ENCODE measurements around the gene VAV2.
A peak's percentile ranks its signal among the peaks of the same experiment; 100 is the strongest.

Gene VAV2

DNA sequence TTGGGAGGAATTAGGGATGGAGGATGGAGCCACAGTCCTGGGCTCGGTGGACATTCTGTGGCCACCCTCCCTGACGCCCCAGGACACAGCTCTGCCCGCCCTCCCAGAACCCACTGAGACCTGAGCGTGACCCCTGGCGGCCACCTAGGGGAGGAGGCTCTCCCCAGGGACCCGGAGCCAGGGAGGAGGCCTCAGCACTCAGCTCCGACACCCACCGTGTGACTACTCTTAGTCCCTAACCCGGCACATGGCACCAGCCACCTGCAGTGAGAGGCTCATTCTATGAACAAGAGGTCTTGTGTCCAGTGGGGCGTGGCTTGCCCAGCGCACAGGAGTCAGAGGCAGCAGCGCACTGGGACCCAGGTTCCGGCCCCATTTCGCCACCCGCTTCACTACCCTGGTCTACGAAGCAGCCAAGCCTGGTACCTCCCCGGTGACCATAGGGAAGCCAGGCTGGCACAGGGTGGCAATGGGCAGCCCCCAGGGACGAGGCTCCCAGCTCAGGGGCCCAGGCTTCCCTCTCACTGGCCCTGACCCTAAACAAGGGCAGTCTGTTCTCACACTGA is 264.2 kb downstream of the VAV2 start:
- DNase-seq = no peak
- Histone ChIP-seq H3K4me1 (ENCODE audit: control extremely low read depth in 1 of 4, control insufficient read depth in 4 of 4, insufficient read depth in 4 of 4, low read length in 3 of 4) (peaks cover 0 to 10% (median 6%) of the 10 kb centered on the region in 4 experiments), H3K9me3 (ENCODE audit: control extremely low read depth in 1 of 5, control insufficient read depth in 4 of 5, insufficient read depth in 2 of 5, low read depth in 1 of 5, low read length in 4 of 5) (no peaks in the 10 kb centered on the region), H3K27me3 (replicated peaks in 2 of 5; ENCODE audit: control insufficient read depth in 4 of 5, insufficient read depth in 5 of 5, low read length in 4 of 5) (no peaks in the 10 kb centered on the region), H3K27ac (ENCODE audit: insufficient read depth in 1 of 2, low read depth in 1 of 2, low read length in 2 of 2, poor library complexity in 1 of 2, severe bottlenecking in 2 of 2) (no peak overlapping the region), H3K36me3 (ENCODE audit: control insufficient read depth in 4 of 4, insufficient read depth in 4 of 4, low read length in 3 of 4) (no peaks in the 10 kb centered on the region), H3K4me3 (ENCODE audit: control insufficient read depth in 1 of 7, extremely low read depth in 1 of 7, insufficient read depth in 4 of 7, low read depth in 2 of 7, low read length in 6 of 7) (no peak overlapping the region)
- WGBS (ENCODE audit: insufficient coverage) = 93% methylated on average over 17 of the region's 18 CpGs
- ChIA-PET POLR2A (no interaction called here), CTCF (interaction anchor here (1.1 to 4.2 kb wide), 12 partner anchors 10 to 241 kb away, joined by 3 to 39 read pairs (median 6); partner anchors contain the start of genes ADAMTSL2 and SARDH)

GRCh38 chr9:133727277-133727875 is 264.7 kb downstream of the VAV2 start:
- Histone ChIP-seq H3K9me3 (ENCODE audit: control extremely low read depth in 1 of 5, control insufficient read depth in 4 of 5, insufficient read depth in 2 of 5, low read depth in 1 of 5, low read length in 4 of 5) (no peaks in the 10 kb centered on the region), H3K36me3 (ENCODE audit: control insufficient read depth in 4 of 4, insufficient read depth in 4 of 4, low read length in 3 of 4) (no peaks in the 10 kb centered on the region), H3K27ac (ENCODE audit: insufficient read depth in 1 of 2, low read depth in 1 of 2, low read length in 2 of 2, poor library complexity in 1 of 2, severe bottlenecking in 2 of 2) (no peak overlapping the region), H3K4me1 (ENCODE audit: control extremely low read depth in 1 of 4, control insufficient read depth in 4 of 4, insufficient read depth in 4 of 4, low read length in 3 of 4) (peaks cover 0 to 10% (median 6%) of the 10 kb centered on the region in 4 experiments), H3K27me3 (replicated peaks in 2 of 5; ENCODE audit: control insufficient read depth in 4 of 5, insufficient read depth in 5 of 5, low read length in 4 of 5) (no peaks in the 10 kb centered on the region), H3K4me3 (ENCODE audit: control insufficient read depth in 1 of 7, extremely low read depth in 1 of 7, insufficient read depth in 4 of 7, low read depth in 2 of 7, low read length in 6 of 7) (no peak overlapping the region)
- DNase-seq = no peak
- WGBS (ENCODE audit: insufficient coverage) = 83% methylated on average over 10 of the region's 10 CpGs
- ChIA-PET CTCF (interaction anchor here (0.7 to 4.2 kb wide), 16 partner anchors 10 to 266 kb away, joined by 3 to 39 read pairs (median 4); partner anchors contain the start of genes ADAMTSL2 and SARDH), POLR2A (no interaction called here)

DNA sequence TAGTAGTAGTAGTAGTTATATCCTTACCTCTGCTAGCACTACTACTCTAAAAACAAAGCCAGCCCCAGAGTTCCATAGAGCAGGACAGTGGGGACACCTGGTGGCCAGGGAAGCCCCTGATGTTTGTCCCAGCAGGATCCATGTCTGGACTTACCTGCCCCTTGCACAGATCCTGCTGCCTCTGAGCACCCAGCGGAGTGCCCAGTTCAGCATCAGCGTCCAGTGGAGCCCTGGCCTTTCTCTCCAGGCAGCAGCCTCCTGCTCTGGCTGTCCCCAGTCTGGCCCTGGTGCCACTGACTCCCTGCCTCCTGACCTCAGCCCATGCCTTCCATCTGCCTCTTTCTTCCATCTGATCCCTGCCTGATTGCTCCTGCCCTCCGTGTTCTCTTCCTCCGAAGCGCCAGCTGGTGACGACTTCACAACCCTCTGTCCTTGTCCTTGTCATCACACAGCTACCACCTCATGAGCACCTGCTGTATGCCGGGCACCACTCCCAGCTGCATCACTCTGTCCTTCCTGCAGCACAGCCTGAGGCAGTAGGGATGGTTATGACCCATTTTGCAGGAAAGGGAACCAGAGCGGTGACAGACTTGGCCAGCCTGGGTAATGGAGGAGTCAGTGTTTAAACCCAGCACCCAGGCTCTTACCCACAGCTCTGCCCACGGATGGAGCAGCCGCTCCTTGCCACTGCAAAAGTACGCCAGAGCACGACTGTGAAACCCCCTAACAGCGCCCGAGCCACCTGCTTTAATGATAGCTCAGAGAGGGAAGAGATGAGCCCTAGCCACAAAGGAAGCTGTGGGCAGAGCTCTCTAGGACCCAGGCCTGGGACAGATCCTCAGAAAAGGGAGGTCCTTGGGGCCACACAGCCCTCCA is 265.5 kb downstream of the VAV2 start:
- CTCF ChIA-PET = interaction anchor here (0.7 to 4.2 kb wide), 17 partner anchors 9 to 267 kb away, joined by 3 to 39 read pairs (median 4); partner anchors contain the start of genes ADAMTSL2 and SARDH
- peak; percentile 42 to 73 (median 65) for DNase-seq
- Histone ChIP-seq H3K27ac (ENCODE audit: insufficient read depth in 1 of 2, low read depth in 1 of 2, low read length in 2 of 2, poor library complexity in 1 of 2, severe bottlenecking in 2 of 2) (no peak overlapping the region), H3K4me1 (ENCODE audit: control extremely low read depth in 1 of 4, control insufficient read depth in 4 of 4, insufficient read depth in 4 of 4, low read length in 3 of 4) (peaks cover 0 to 10% (median 6%) of the 10 kb centered on the region in 4 experiments), H3K27me3 (replicated peaks in 2 of 5; ENCODE audit: control insufficient read depth in 4 of 5, insufficient read depth in 5 of 5, low read length in 4 of 5) (no peaks in the 10 kb centered on the region), H3K36me3 (ENCODE audit: control insufficient read depth in 4 of 4, insufficient read depth in 4 of 4, low read length in 3 of 4) (no peaks in the 10 kb centered on the region), H3K9me3 (ENCODE audit: control extremely low read depth in 1 of 5, control insufficient read depth in 4 of 5, insufficient read depth in 2 of 5, low read depth in 1 of 5, low read length in 4 of 5) (no peaks in the 10 kb centered on the region), H3K4me3 (ENCODE audit: control insufficient read depth in 1 of 7, extremely low read depth in 1 of 7, insufficient read depth in 4 of 7, low read depth in 2 of 7, low read length in 6 of 7) (no peak overlapping the region)
- POLR2A ChIA-PET = no interaction called here
- WGBS (ENCODE audit: insufficient coverage) = 83% methylated on average over 14 of the region's 14 CpGs

DNA sequence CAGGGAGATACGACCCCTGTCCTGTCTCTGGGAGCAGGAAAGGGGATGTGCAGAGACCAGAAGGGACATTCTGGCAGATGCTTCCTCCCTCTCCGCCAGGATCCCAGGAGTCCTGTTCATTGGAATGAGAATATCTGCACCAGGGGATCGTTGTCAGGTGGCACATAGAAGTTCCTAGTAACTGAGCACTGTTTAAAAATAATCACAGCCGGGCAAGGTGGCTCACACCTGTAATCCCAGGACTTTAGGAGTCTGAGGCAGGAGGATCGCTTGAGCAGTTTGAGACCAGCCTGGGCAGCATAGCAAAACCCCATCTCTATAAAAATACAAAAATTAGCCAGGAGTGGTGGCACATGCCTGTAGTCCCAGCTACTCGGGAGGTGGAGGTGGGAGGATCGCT is 266.2 kb downstream of the VAV2 start:
- H3K27me3 ChIP-seq (replicated peaks in 2 of 5; ENCODE audit: control insufficient read depth in 4 of 5, insufficient read depth in 5 of 5, low read length in 4 of 5) = no peaks in the 10 kb centered on the region
- ChIA-PET CTCF (interaction anchor here (1.1 to 4.2 kb wide), 4 partner anchors 13 to 217 kb away, joined by 3 to 39 read pairs (median 9); partner anchors contain the start of genes ADAMTSL2 and SARDH), POLR2A (no interaction called here)
- H3K27ac ChIP-seq (ENCODE audit: insufficient read depth in 1 of 2, low read depth in 1 of 2, low read length in 2 of 2, poor library complexity in 1 of 2, severe bottlenecking in 2 of 2) = no peak overlapping the region
- no peak overlapping the region for H3K4me3 ChIP-seq (ENCODE audit: control insufficient read depth in 1 of 7, extremely low read depth in 1 of 7, insufficient read depth in 4 of 7, low read depth in 2 of 7, low read length in 6 of 7)
- H3K9me3 ChIP-seq (ENCODE audit: control extremely low read depth in 1 of 5, control insufficient read depth in 4 of 5, insufficient read depth in 2 of 5, low read depth in 1 of 5, low read length in 4 of 5) = no peaks in the 10 kb centered on the region
- 87% methylated on average over 5 of the region's 7 CpGs for WGBS (ENCODE audit: insufficient coverage)
- no peaks in the 10 kb centered on the region for H3K36me3 ChIP-seq (ENCODE audit: control insufficient read depth in 4 of 4, insufficient read depth in 4 of 4, low read length in 3 of 4)
- peaks cover 0 to 10% (median 6%) of the 10 kb centered on the region in 4 experiments for H3K4me1 ChIP-seq (ENCODE audit: control extremely low read depth in 1 of 4, control insufficient read depth in 4 of 4, insufficient read depth in 4 of 4, low read length in 3 of 4)
- DNase-seq = no peak

GRCh38 chr9:133718563-133719315 is 273.4 kb downstream of the VAV2 start:
- WGBS (ENCODE audit: insufficient coverage) = 93% methylated on average over 10 of the region's 15 CpGs
- Histone ChIP-seq H3K9me3 (ENCODE audit: control extremely low read depth in 1 of 5, control insufficient read depth in 4 of 5, insufficient read depth in 2 of 5, low read depth in 1 of 5, low read length in 4 of 5) (no peaks in the 10 kb centered on the region), H3K4me1 (ENCODE audit: control extremely low read depth in 1 of 4, control insufficient read depth in 4 of 4, insufficient read depth in 4 of 4, low read length in 3 of 4) (no peaks in the 10 kb centered on the region), H3K4me3 (ENCODE audit: control insufficient read depth in 1 of 7, extremely low read depth in 1 of 7, insufficient read depth in 4 of 7, low read depth in 2 of 7, low read length in 6 of 7) (no peak overlapping the region), H3K36me3 (ENCODE audit: control insufficient read depth in 4 of 4, insufficient read depth in 4 of 4, low read length in 3 of 4) (no peaks in the 10 kb centered on the region), H3K27ac (ENCODE audit: insufficient read depth in 1 of 2, low read depth in 1 of 2, low read length in 2 of 2, poor library complexity in 1 of 2, severe bottlenecking in 2 of 2) (no peak overlapping the region), H3K27me3 (replicated peaks in 2 of 5; ENCODE audit: control insufficient read depth in 4 of 5, insufficient read depth in 5 of 5, low read length in 4 of 5) (no peaks in the 10 kb centered on the region)
- DNase-seq = no peak
- ChIA-PET POLR2A (interaction anchor here (0.6 kb wide), 1 partner anchor 445 kb away, joined by 3 read pairs; no protein-coding TSS in a partner anchor), CTCF (interaction anchor here (1.3 to 1.9 kb wide), 3 partner anchors 9 to 121 kb away, joined by 3 to 6 read pairs (median 3); no protein-coding TSS in a partner anchor)

DNA sequence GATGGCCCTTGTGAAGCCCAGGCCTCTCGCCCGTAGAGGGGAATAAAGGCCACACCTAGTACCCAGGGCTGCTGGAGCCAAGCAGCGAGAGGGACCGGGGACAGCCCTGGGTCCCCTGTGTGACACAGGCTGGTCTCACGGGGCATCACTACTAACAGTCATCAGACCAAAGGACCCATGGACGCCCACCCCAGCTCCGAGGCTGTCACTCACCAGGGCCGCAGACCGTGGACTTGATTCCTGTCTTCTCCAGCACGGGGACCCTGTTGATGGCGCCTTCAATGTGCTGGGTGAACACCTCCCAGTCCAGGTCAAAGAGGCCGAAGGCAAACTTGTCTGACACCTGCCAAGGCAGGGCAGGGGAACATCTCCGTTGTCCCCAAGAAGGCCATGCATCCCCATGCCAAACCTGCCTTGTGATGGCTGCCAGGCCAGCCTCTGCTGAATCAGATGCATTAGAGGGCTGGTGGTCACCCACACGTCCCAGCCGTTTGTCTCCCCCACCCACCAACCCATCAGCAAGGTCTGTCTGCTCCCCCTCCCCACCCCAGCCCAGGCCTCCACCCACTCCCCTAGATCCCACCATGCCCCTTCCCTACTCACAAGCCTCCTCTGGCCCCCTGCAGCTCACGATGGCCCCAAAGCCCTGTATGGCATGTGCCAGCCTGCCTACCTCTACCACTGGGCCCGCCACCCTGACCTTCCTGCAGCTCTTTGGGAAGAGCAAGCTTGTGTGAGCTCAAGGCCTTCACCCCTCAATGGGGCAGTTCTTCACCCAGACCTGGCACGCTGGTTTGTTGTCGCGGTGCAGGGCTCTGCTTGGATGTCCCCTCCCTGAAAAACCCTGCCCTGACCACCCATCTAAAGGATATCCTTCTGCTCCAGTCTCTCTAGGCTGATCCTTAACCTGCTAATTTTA is 274.8 kb downstream of the VAV2 start:
- Histone ChIP-seq H3K36me3 (ENCODE audit: control insufficient read depth in 4 of 4, insufficient read depth in 4 of 4, low read length in 3 of 4) (no peaks in the 10 kb centered on the region), H3K4me1 (ENCODE audit: control extremely low read depth in 1 of 4, control insufficient read depth in 4 of 4, insufficient read depth in 4 of 4, low read length in 3 of 4) (peaks cover 0 to 11% (median 1%) of the 10 kb centered on the region in 4 experiments), H3K27ac (ENCODE audit: insufficient read depth in 1 of 2, low read depth in 1 of 2, low read length in 2 of 2, poor library complexity in 1 of 2, severe bottlenecking in 2 of 2) (no peak overlapping the region), H3K27me3 (replicated peaks in 2 of 5; ENCODE audit: control insufficient read depth in 4 of 5, insufficient read depth in 5 of 5, low read length in 4 of 5) (no peaks in the 10 kb centered on the region), H3K9me3 (ENCODE audit: control extremely low read depth in 1 of 5, control insufficient read depth in 4 of 5, insufficient read depth in 2 of 5, low read depth in 1 of 5, low read length in 4 of 5) (no peaks in the 10 kb centered on the region), H3K4me3 (ENCODE audit: control insufficient read depth in 1 of 7, extremely low read depth in 1 of 7, insufficient read depth in 4 of 7, low read depth in 2 of 7, low read length in 6 of 7) (no peak overlapping the region)
- POLR2A ChIA-PET = no interaction called here
- CTCF ChIA-PET = interaction anchor here (0.7 to 1.9 kb wide), 7 partner anchors 10 to 184 kb away, joined by 3 to 8 read pairs (median 6); partner anchors contain the start of gene SARDH
- DNase-seq = no peak
- WGBS (ENCODE audit: insufficient coverage) = 95% methylated on average over 15 of the region's 20 CpGs

All from common myeloid progenitor, CD34-positive (primary cell).